HepG2 (cell line): ENCODE measurements around the gene CDR2L. TPM values are rescaled to one million over a fixed set of nuclear protein-coding genes. Genes with fewer than 3 reads are reported as not detected.

ENCODE experiments used
- BORCS8-MEF2B ChIP-seq: sonication (generic); formaldehyde crosslinking; IDR thresholded peaks from 2 replicates; pipeline ENCODE4 v1.8.0; 2022; ENCODE audit warnings: mild to moderate bottlenecking, missing genetic modification reagents
- ESRRA ChIP-seq: sonication (generic); formaldehyde crosslinking; IDR thresholded peaks from 2 replicates; pipeline ENCODE4 v1.5.1; 2020; ENCODE audit warnings: mild to moderate bottlenecking, low read depth, missing genetic modification reagents
- ETV6 ChIP-seq: sonication (generic); formaldehyde crosslinking; conservative IDR thresholded peaks from 2 replicates; pipeline ENCODE4 v1.4.0; 2020; ENCODE audit warnings: missing genetic modification reagents
- KAT2B ChIP-seq: fragments of 150-350 bp; IDR thresholded peaks from 2 replicates; pipeline ENCODE4 v1.6.1; 2014; ENCODE audit warnings: low read depth, low read length, borderline replicate concordance
- KDM3A ChIP-seq: IDR thresholded peaks from 2 replicates; pipeline ENCODE4 v1.6.1; 2018; ENCODE audit warnings: low read depth, missing compliant biosample characterization
- LCORL ChIP-seq, 2 experiments: fragments of 450-650 bp in 1 of 2; sonication (generic) in 1 of 2; formaldehyde crosslinking in 1 of 2; IDR thresholded peaks; 2 replicates each; pipeline versions ENCODE4 v1.5.0 to v1.6.1; 2017 to 2020; ENCODE audit warnings: antibody characterized with exemption in 1 of 2, missing genetic modification reagents in 1 of 2
- MED13 ChIP-seq: sonication (generic); formaldehyde crosslinking; IDR thresholded peaks from 2 replicates; pipeline ENCODE4 v1.5.0; 2020; ENCODE audit warnings: missing genetic modification reagents
- MTERF4 ChIP-seq: sonication (generic); formaldehyde crosslinking; IDR thresholded peaks from 2 replicates; pipeline ENCODE4 v1.8.0; 2023; ENCODE audit warnings: mild to moderate bottlenecking, missing genetic modification reagents
- MXD3 ChIP-seq: IDR thresholded peaks from 2 replicates; pipeline ENCODE4 v1.6.1; 2016; ENCODE audit warnings: mild to moderate bottlenecking, missing biosample characterization, missing genetic modification reagents
- NFIB ChIP-seq: sonication (generic); formaldehyde crosslinking; IDR thresholded peaks from 2 replicates; pipeline ENCODE4 v1.9.0; 2021; ENCODE audit warnings: missing genetic modification reagents, mild to moderate bottlenecking, borderline replicate concordance
- NRL ChIP-seq: sonication (generic); formaldehyde crosslinking; IDR thresholded peaks from 2 replicates; pipeline ENCODE4 v1.5.0; 2020; ENCODE audit warnings: missing genetic modification reagents, mild to moderate bottlenecking, moderate library complexity, borderline replicate concordance
- PHF8 ChIP-seq: sonication (generic); formaldehyde crosslinking; IDR thresholded peaks from 2 replicates; pipeline ENCODE4 v1.5.0; 2020; ENCODE audit warnings: missing genetic modification reagents
- POGK ChIP-seq: sonication (generic); formaldehyde crosslinking; conservative IDR thresholded peaks from 2 replicates; pipeline ENCODE4 v1.8.0; 2022; ENCODE audit warnings: mild to moderate bottlenecking, moderate library complexity, missing genetic modification reagents
- RFX3 ChIP-seq: IDR thresholded peaks from 2 replicates; pipeline ENCODE4 v1.6.1; 2016; ENCODE audit warnings: missing biosample characterization, missing genetic modification reagents
- SIX1 ChIP-seq: sonication (generic); formaldehyde crosslinking; IDR thresholded peaks from 2 replicates; pipeline ENCODE4 v1.4.0; 2020; ENCODE audit warnings: missing genetic modification reagents, borderline replicate concordance
- TCF12 ChIP-seq, 2 experiments: fragments of 450-650 bp in 1 of 2; sonication (generic) in 1 of 2; formaldehyde crosslinking in 1 of 2; IDR thresholded peaks; 2 replicates each; pipeline versions ENCODE4 v1.6.1 to v1.8.0; 2017 to 2022; ENCODE audit warnings: antibody characterized with exemption in 1 of 2, mild to moderate bottlenecking in 1 of 2, missing genetic modification reagents in 1 of 2, moderate library complexity in 1 of 2
- ZIK1 ChIP-seq: sonication (generic); formaldehyde crosslinking; IDR thresholded peaks from 2 replicates; pipeline ENCODE4 v1.5.0; 2020; ENCODE audit warnings: mild to moderate bottlenecking, low read depth, missing genetic modification reagents, borderline replicate concordance
- ZKSCAN8 ChIP-seq: IDR thresholded peaks from 2 replicates; pipeline ENCODE4 v1.6.1; 2016; ENCODE audit warnings: borderline replicate concordance, missing genetic modification reagents, missing compliant biosample characterization
- ZMAT3 ChIP-seq: sonication (generic); formaldehyde crosslinking; conservative IDR thresholded peaks from 2 replicates; pipeline ENCODE4 v1.7.0; 2021; ENCODE audit warnings: missing genetic modification reagents
- ZMAT5 ChIP-seq: sonication (generic); formaldehyde crosslinking; IDR thresholded peaks from 2 replicates; pipeline ENCODE4 v1.5.0; 2020; ENCODE audit warnings: mild to moderate bottlenecking, low read depth, missing genetic modification reagents, borderline replicate concordance
- ZNF383 ChIP-seq: sonication (generic); formaldehyde crosslinking; IDR thresholded peaks from 2 replicates; pipeline ENCODE4 v1.4.0; 2020; ENCODE audit warnings: missing genetic modification reagents, mild to moderate bottlenecking, borderline replicate concordance
- ZNF451 ChIP-seq: sonication (generic); formaldehyde crosslinking; IDR thresholded peaks from 2 replicates; pipeline ENCODE4 v1.5.0; 2020; ENCODE audit warnings: mild to moderate bottlenecking, missing genetic modification reagents
- ZNF501 ChIP-seq: sonication (generic); formaldehyde crosslinking; IDR thresholded peaks from 2 replicates; pipeline ENCODE4 v1.5.1; 2020; ENCODE audit warnings: mild to moderate bottlenecking, moderate library complexity, missing genetic modification reagents
- ZNF614 ChIP-seq: IDR thresholded peaks from 2 replicates; pipeline ENCODE4 v1.6.1; 2018; ENCODE audit warnings: missing biosample characterization, missing genetic modification reagents, inconsistent platforms, borderline replicate concordance
- ZNF776 ChIP-seq: sonication (generic); formaldehyde crosslinking; IDR thresholded peaks from 2 replicates; pipeline ENCODE4 v1.4.0; 2020; ENCODE audit warnings: mild to moderate bottlenecking, missing genetic modification reagents
- ZSCAN29 ChIP-seq: sonication (generic); formaldehyde crosslinking; conservative IDR thresholded peaks from 2 replicates; pipeline ENCODE4 v1.4.0; 2020; ENCODE audit warnings: mild to moderate bottlenecking, missing genetic modification reagents
- polyA plus RNA-seq, 8 experiments: library from polyadenylated mRNA; depleted of rRNA in 3 of 8; stranded (reverse) in 7 of 8; unstranded in 1 of 8; fragments of >200 nt; fragmentation: Illumina TruSeq in 4 of 8; extraction: Trizol in 4 of 8; gene quantifications; 2 replicates each; pipeline versions ENCODE4 v1.2.1 to v1.2.3, GENCODE V29; 2011 to 2016; ENCODE audit warnings: low read depth in 4 of 8, missing spikeins in 1 of 8, mixed read lengths in 1 of 8; ENCODE audit not compliant: insufficient read depth in 1 of 8
- total RNA-seq, 5 experiments: library from RNA; depleted of rRNA; stranded (reverse); fragments of >200 nt; fragmentation: Illumina TruSeq; extraction: Trizol; gene quantifications; 2 replicates each; pipeline ENCODE4 v1.2.3, GENCODE V29; 2016; ENCODE audit warnings: low read depth in 1 of 5

Gene CDR2L
- total and polyA plus RNA-seq, 2 of the 13 experiments (the other 11 are each of a cell fraction or from before 2014, with no cell fraction given) = 1.9 to 2.1 TPM

- TF ChIP-seq ZSCAN29 (CRISPR knock-in tag) = 0 out of 2 replicates have a peak, but pooled peaks have one; percentile 34
- TF ChIP-seq ZNF451 = 0 out of 2 replicates have a peak, but pooled peaks have one; percentile 57
- TF ChIP-seq KDM3A (CRISPR knock-in tag) = peak; percentile 65; the same call in 1 of the 2 replicates
- TF ChIP-seq MXD3 (CRISPR knock-in tag) = peak; percentile 26; the same call in 1 of the 2 replicates
- no peak for TF ChIP-seq ESRRA (CRISPR knock-in tag)
- TF ChIP-seq MED13 (CRISPR knock-in tag) = 0 out of 2 replicates have a peak, but pooled peaks have one; percentile 36
- TF ChIP-seq ZIK1 = 0 out of 2 replicates have a peak, but pooled peaks have one; percentile 41
- no peak for TF ChIP-seq LCORL (IDR thresholded peaks at IDR 0.05)
- TF ChIP-seq LCORL (CRISPR knock-in tag; IDR thresholded peaks at IDR 0.05) = no peak
- TF ChIP-seq ETV6 (CRISPR knock-in tag) = 0 out of 2 replicates have a peak, but pooled peaks have one; percentile 24
- peak; percentile 51; the same call in 1 of the 2 replicates for TF ChIP-seq ZNF501
- no peak for TF ChIP-seq ZKSCAN8 (CRISPR knock-in tag)
- peak; percentile 63; the same call in 1 of the 2 replicates for TF ChIP-seq ZNF776 (CRISPR knock-in tag)
- no peak for TF ChIP-seq ZNF614 (CRISPR knock-in tag)
- no peak for TF ChIP-seq ZMAT5 (CRISPR knock-in tag)
- 0 out of 2 replicates have a peak, but pooled peaks have one; percentile 66 for TF ChIP-seq NFIB (CRISPR knock-in tag)
- peak; percentile 60; the same call in 1 of the 2 replicates for TF ChIP-seq MTERF4
- TF ChIP-seq RFX3 (CRISPR knock-in tag) = no peak
- no peak; the same call in 1 of the 2 replicates for TF ChIP-seq BORCS8-MEF2B (CRISPR knock-in tag)
- TF ChIP-seq PHF8 (CRISPR knock-in tag) = peak; percentile 33; the same call in 1 of the 2 replicates
- no peak for TF ChIP-seq ZMAT3 (CRISPR knock-in tag)
- TF ChIP-seq POGK (CRISPR knock-in tag) = peak; percentile 49
- no peak for TF ChIP-seq KAT2B
- TF ChIP-seq SIX1 = no peak
- TF ChIP-seq ZNF383 (CRISPR knock-in tag) = no peak
- TF ChIP-seq TCF12 (IDR thresholded peaks at IDR 0.05) = no peak
- TF ChIP-seq TCF12 (CRISPR knock-in tag; IDR thresholded peaks at IDR 0.05) = 0 out of 2 replicates have a peak, but pooled peaks have one; percentile 11
- peak; percentile 26; the same call in 1 of the 2 replicates for TF ChIP-seq NRL (CRISPR knock-in tag)
These were observed 678 bp downstream of the CDR2L start (continued) for GRCh38 chr17:74987909-74988711.
